Stomach (tissue), 9 donors: ENCODE data around the gene ETS1. TPM values are rescaled to one million over a fixed set of nuclear protein-coding genes. Genes with fewer than 3 reads are reported as not detected.

Source experiments
- DNase-seq, 2 donors: peaks; one replicate each; pipeline versions ENCODE4 v3.0.0 to v3.0.0-alpha.2; 2013 to 2019
- H3K27ac ChIP-seq, 5 donors: fragments of 200-600 bp in 4 of 5; sonication (generic) in 4 of 5; one replicate each; pipeline ENCODE4 v1.5.1; 2013 to 2019; ENCODE audit warnings: mild to moderate bottlenecking in 1 of 5, moderate library complexity in 1 of 5
- H3K27me3 ChIP-seq, 3 donors: fragments of 200-600 bp; sonication (generic); one replicate each; pipeline ENCODE4 v1.5.1; 2017 to 2019; ENCODE audit warnings: mixed run types in 1 of 3
- H3K36me3 ChIP-seq, 4 donors: fragments of 200-600 bp; sonication (generic); 1 replicate in 3 of 4; 2 replicates in 1 of 4; pipeline ENCODE4 v1.5.1; 2016 to 2019
- H3K4me1 ChIP-seq, 4 donors: fragments of 200-600 bp; sonication (generic); one replicate each; pipeline ENCODE4 v1.5.1; 2016 to 2019
- H3K4me3 ChIP-seq, 4 donors: fragments of 200-600 bp; sonication (generic) in 3 of 4; one replicate each; pipeline ENCODE4 v1.5.1; 2016 to 2019; ENCODE audit warnings: mild to moderate bottlenecking in 1 of 4
- H3K9me3 ChIP-seq, 4 donors: fragments of 200-600 bp; sonication (generic); one replicate each; pipeline ENCODE4 v1.5.1; 2016 to 2019
- CTCF ChIP-seq, 7 experiments: fragments of 450-650 bp in 4 of 7; fragments of 200-600 bp in 3 of 7; sonication (generic) in 3 of 7; IDR thresholded peaks; one replicate each; pipeline ENCODE4 v1.5.1; 2016 to 2019; ENCODE audit warnings: antibody characterized with exemption in 7 of 7, control low read depth in 2 of 7, mild to moderate bottlenecking in 1 of 7
- EP300 ChIP-seq: sonication (generic); formaldehyde crosslinking; IDR thresholded peaks from one replicate; pipeline ENCODE4 v1.6.1; 2017; ENCODE audit warnings: antibody characterized with exemption
- POLR2A ChIP-seq, 4 donors: fragments of 450-650 bp; IDR thresholded peaks; one replicate each; pipeline ENCODE4 v1.6.1; 2016; ENCODE audit warnings: antibody characterized with exemption in 4 of 4, control low read depth in 2 of 4, mild to moderate bottlenecking in 1 of 4, moderate library complexity in 1 of 4
- POLR2AphosphoS5 ChIP-seq, 3 donors: sonication (generic); formaldehyde crosslinking; IDR thresholded peaks; one replicate each; pipeline ENCODE4 v1.6.1; 2016; ENCODE audit warnings: antibody characterized with exemption in 3 of 3
- WGBS, 5 donors: extraction: QIAGEN DNeasy Blood & Tissue Kit in 3 of 5; methylation state at CpG; one replicate each; pipeline versions ENCODE4 v1.1.5 to v1.1.7; 2013 to 2018; 5-methylcytosine and 5-hydroxymethylcytosine counted together
- intact Hi-C: fragments of 100-400 bp; cut with DNase I; formaldehyde crosslinking; loops from one replicate; pipeline ENCODE4 v1.15.1; 2023; ENCODE audit warnings: low total_unique reads
- polyA plus RNA-seq, 3 donors: library from polyadenylated mRNA; stranded (reverse); fragments of 200-250 nt; gene quantifications; one replicate each; pipeline ENCODE4 v1.2.3, GENCODE V29; 2013
- total RNA-seq, 5 donors: library from RNA; depleted of rRNA; stranded (reverse); fragments of >200 nt; gene quantifications; one replicate each; pipeline versions ENCODE4 v1.1.0 to v1.2.3, GENCODE V29; 2014 to 2016
- donor health status: healthy with polysubstance abuse.
- donor health status: Bipolar disorder and iron deficiency.
- donor health status: healthy.

Gene ETS1
- total and polyA plus RNA-seq, 8 donors: 7.0 to 72.5 (median 22.5) TPM

- Histone ChIP-seq H3K36me3 (no peaks in the 10 kb centered on the region), H3K9me3 (no peaks in the 10 kb centered on the region), H3K4me1 (peaks cover 0 to 6% (median 0%) of the 10 kb centered on the region in 4 donors), H3K27me3 (peaks cover 0 to 24% (median 0%) of the 10 kb centered on the region in 3 donors), H3K4me3 (no peak overlapping the region), H3K27ac (no peak overlapping the region)
- TF ChIP-seq EP300 (no peak), POLR2A (IDR thresholded peaks at IDR 0.05) (no peak), POLR2AphosphoS5 (IDR thresholded peaks at IDR 0.05) (no peak), CTCF (IDR thresholded peaks at IDR 0.05) (no peak)
- 44 to 72% (median 51%) methylated on average over 4 of the region's 4 CpGs for WGBS, 5 donors
- intact Hi-C loops: no loop called here
- DNase-seq: no peak
Measured at GRCh38 chr11:128590587-128590986, 3.2 kb upstream of the ETS1 start.

GRCh38 chr11:128589998-128590397 lies 2.6 kb upstream of the ETS1 start:
- peaks cover 0 to 6% (median 0%) of the 10 kb centered on the region in 4 donors for H3K4me1 ChIP-seq
- H3K36me3 ChIP-seq: no peaks in the 10 kb centered on the region
- H3K4me3 ChIP-seq: no peak overlapping the region
- peaks cover 0 to 24% (median 0%) of the 10 kb centered on the region in 3 donors for H3K27me3 ChIP-seq
- no peak overlapping the region for H3K27ac ChIP-seq
- WGBS, 5 donors: 94 to 100% (median 97%) methylated on average over 1 of the region's 1 CpG
- H3K9me3 ChIP-seq: no peaks in the 10 kb centered on the region
- no peak for DNase-seq
- no peak for TF ChIP-seq EP300
- no peak for TF ChIP-seq CTCF (IDR thresholded peaks at IDR 0.05)
- TF ChIP-seq POLR2A (IDR thresholded peaks at IDR 0.05): no peak
- TF ChIP-seq POLR2AphosphoS5 (IDR thresholded peaks at IDR 0.05): no peak
- intact Hi-C loops: no loop called here

GRCh38 chr11:128588093-128588492 lies 735 bp upstream of the ETS1 start:
- Histone ChIP-seq H3K27ac (no peak overlapping the region), H3K27me3 (peaks cover 0 to 21% (median 0%) of the 10 kb centered on the region in 3 donors), H3K36me3 (no peaks in the 10 kb centered on the region), H3K4me1 (peaks cover 0 to 6% (median 1%) of the 10 kb centered on the region in 4 donors), H3K9me3 (no peaks in the 10 kb centered on the region), H3K4me3 (no peak overlapping the region)
- intact Hi-C loops: no loop called here
- no peak for DNase-seq
- WGBS, 5 donors: 61 to 84% (median 78%) methylated on average over 1 of the region's 1 CpG
- TF ChIP-seq POLR2AphosphoS5 (IDR thresholded peaks at IDR 0.05): no peak
- TF ChIP-seq CTCF (IDR thresholded peaks at IDR 0.05): no peak
- no peak for TF ChIP-seq POLR2A (IDR thresholded peaks at IDR 0.05)
- TF ChIP-seq EP300: no peak

GRCh38 chr11:128586689-128587088 lies 669 bp downstream of the ETS1 start:
- intact Hi-C loops: no loop called here
- DNase-seq: no peak
- H3K4me1 ChIP-seq: peaks cover 0 to 12% (median 4%) of the 10 kb centered on the region in 4 donors
- H3K9me3 ChIP-seq: no peaks in the 10 kb centered on the region
- H3K27ac ChIP-seq: peak overlapping the region in 1 of 5 donors; percentile 39
- H3K27me3 ChIP-seq: peaks cover 0 to 23% (median 0%) of the 10 kb centered on the region in 3 donors
- WGBS, 5 donors: 31 to 65% (median 54%) methylated on average over 7 of the region's 7 CpGs
- no peak for TF ChIP-seq EP300
- TF ChIP-seq CTCF (IDR thresholded peaks at IDR 0.05): no peak
- no peak for TF ChIP-seq POLR2A (IDR thresholded peaks at IDR 0.05)
- no peak for TF ChIP-seq POLR2AphosphoS5 (IDR thresholded peaks at IDR 0.05)
- H3K36me3 ChIP-seq: no peaks in the 10 kb centered on the region
- peak overlapping the region; percentile 5 to 24 (median 10) for H3K4me3 ChIP-seq
